ENCODE measurements around the gene SURF2. TPM values are rescaled to one million over a fixed set of nuclear protein-coding genes. Genes with fewer than 3 reads are reported as not detected.

Gene SURF2
- polyA plus RNA-seq, 1 of the 3 experiments (the other 2 are of a cell fraction), result 46.8 TPM

GRCh38 chr9:133402689-133403088 lies 46.3 kb downstream of the SURF2 start:
- no peak overlapping the region for H3K27ac ChIP-seq (ENCODE audit: low read depth in 2 of 2, low read length in 1 of 2)
- no peaks in the 10 kb centered on the region for H3K9me3 ChIP-seq
- ChIA-PET POLR2A (interaction anchor here (1.1 kb wide), 1 partner anchor 76 kb away, joined by 3 read pairs; the partner anchor contains the start of gene SLC2A6), CTCF (interaction anchor here (1.1 to 2.1 kb wide), 2 partner anchors 32 to 84 kb away, joined by 4 to 6 read pairs; no protein-coding TSS in a partner anchor)
- no peaks in the 10 kb centered on the region for H3K9me2 ChIP-seq
- DNase-seq, result no peak
- H3K9ac ChIP-seq, result no peak overlapping the region
- H3K4me3 ChIP-seq (ENCODE audit: low read depth in 2 of 2, low read length in 1 of 2), result no peak overlapping the region
- H4K20me1 ChIP-seq (ENCODE audit: insufficient read depth), result no peaks in the 10 kb centered on the region
- H3K27me3 ChIP-seq (ENCODE audit: insufficient read depth), result no peaks in the 10 kb centered on the region
- peaks cover 14 to 31% of the 10 kb centered on the region in 2 experiments for H3K36me3 ChIP-seq (replicated peaks in 1 of 2; ENCODE audit: control insufficient read depth in 1 of 2, insufficient read depth in 2 of 2, low read length in 1 of 2)
- H3K4me1 ChIP-seq (ENCODE audit: control insufficient read depth in 1 of 2, insufficient read depth in 2 of 2, low read depth in 1 of 2, low read length in 1 of 2), result no peaks in the 10 kb centered on the region
- no peak overlapping the region for H2AFZ ChIP-seq (ENCODE audit: low read depth)
- no peaks in the 10 kb centered on the region for H3K79me2 ChIP-seq (ENCODE audit: insufficient read depth)
- no peak overlapping the region for H3K4me2 ChIP-seq
- 92% methylated on average over 6 of the region's 7 CpGs for WGBS (ENCODE audit: low lambda C conversion rate)
- TF ChIP-seq CTCF (IDR thresholded peaks at IDR 0.05), result no peak
- no peak for TF ChIP-seq USF1 (IDR thresholded peaks at IDR 0.05; ENCODE audit: borderline replicate concordance, low read depth)
- TF ChIP-seq PBX3 (IDR thresholded peaks at IDR 0.05), result no peak
- no peak for TF ChIP-seq SMC3 (IDR thresholded peaks at IDR 0.05; ENCODE audit: low read depth, low read length)
- no peak for TF ChIP-seq EP300 (IDR thresholded peaks at IDR 0.05; ENCODE audit: borderline replicate concordance in 1 of 2, low read depth in 1 of 2, low read length in 1 of 2)
- no peak for TF ChIP-seq TCF12 (IDR thresholded peaks at IDR 0.05)
- TF ChIP-seq IRF3 (IDR thresholded peaks at IDR 0.05; ENCODE audit: low read depth, low read length), result no peak
- TF ChIP-seq RXRA (IDR thresholded peaks at IDR 0.05; ENCODE audit: borderline replicate concordance, low read depth), result no peak
- TF ChIP-seq MAX (IDR thresholded peaks at IDR 0.05; ENCODE audit: low read depth), result no peak
- no peak for TF ChIP-seq GABPA (IDR thresholded peaks at IDR 0.05; ENCODE audit: low read depth)
- TF ChIP-seq POLR2AphosphoS5 (IDR thresholded peaks at IDR 0.05; ENCODE audit: low read depth, low read length), result no peak
- H3F3A ChIP-seq (replicated peaks; ENCODE audit: insufficient read depth), result no peaks in the 10 kb centered on the region
